ENCODE results near the gene CDC34.

Gene CDC34

DNA sequence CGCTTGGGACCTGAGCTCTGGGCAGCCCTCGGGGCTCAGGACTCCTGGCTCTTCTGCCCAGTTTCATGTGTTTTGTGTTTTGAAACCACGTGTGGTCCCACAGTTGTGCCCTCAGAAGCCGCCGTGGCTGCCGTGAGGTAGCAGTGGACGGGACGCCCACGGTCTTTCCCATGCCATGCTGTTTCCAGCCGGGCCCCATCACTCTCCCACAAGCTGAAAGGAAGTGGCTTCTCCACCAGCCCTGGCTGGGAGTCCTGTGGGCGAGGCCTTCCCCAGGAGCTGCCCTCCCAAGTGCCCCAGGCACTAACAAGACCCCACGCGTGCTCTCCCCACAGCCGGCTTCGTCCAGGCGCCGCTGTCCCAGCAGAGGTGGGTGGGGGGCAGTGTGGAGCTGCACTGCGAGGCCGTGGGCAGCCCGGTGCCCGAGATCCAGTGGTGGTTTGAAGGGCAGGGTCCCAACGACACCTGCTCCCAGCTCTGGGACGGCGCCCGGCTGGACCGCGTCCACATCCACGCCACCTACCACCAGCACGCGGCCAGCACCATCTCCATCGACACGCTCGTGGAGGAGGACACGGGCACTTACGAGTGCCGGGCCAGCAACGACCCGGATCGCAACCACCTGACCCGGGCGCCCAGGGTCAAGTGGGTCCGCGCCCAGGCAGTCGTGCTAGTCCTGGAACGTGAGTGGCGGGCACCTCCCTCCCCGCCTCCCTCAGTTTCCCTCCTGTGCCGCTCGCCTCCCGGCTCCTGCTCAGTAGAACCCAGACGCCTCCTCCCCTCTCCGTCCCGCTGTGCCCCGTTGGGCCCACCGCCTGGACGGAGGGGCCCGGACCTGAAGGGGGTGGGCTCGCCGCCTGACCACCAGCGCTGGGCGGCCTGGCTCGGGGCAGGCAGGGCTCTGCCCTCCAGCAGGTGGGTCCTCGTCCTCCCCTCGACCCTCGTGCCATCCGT, 46.2 kb downstream of the CDC34 start:
- H3K9me3 ChIP-seq (replicated peaks in 1 of 11), result no peaks in the 10 kb centered on the region
- H3K27me3 ChIP-seq, result no peaks in the 10 kb centered on the region
- H3K36me3 ChIP-seq, result peaks cover 47 to 69% (median 60%) of the 10 kb centered on the region in 11 experiments
- H3K27ac ChIP-seq, result peak overlapping the region in 8 of 11 experiments; percentile 2 to 41 (median 26); a peak in 9 of 22 replicates
- H3K4me2 ChIP-seq, result peak overlapping the region in 8 of 11 experiments; percentile 77 to 100 (median 98); a peak in 15 of 22 replicates
- no peak overlapping the region for H3K4me3 ChIP-seq
- no peak for TF ChIP-seq Cebpa-rat (IDR thresholded peaks at IDR 0.05)
- peaks cover 38 to 51% (median 46%) of the 10 kb centered on the region in 10 experiments for H3K4me1 ChIP-seq
- H4K20me1 ChIP-seq, result peaks cover 88 to 98% (median 96%) of the 10 kb centered on the region in 11 experiments
- H3K9ac ChIP-seq, result peak overlapping the region; percentile 28 to 98 (median 49); a peak in 13 of 22 replicates

DNA sequence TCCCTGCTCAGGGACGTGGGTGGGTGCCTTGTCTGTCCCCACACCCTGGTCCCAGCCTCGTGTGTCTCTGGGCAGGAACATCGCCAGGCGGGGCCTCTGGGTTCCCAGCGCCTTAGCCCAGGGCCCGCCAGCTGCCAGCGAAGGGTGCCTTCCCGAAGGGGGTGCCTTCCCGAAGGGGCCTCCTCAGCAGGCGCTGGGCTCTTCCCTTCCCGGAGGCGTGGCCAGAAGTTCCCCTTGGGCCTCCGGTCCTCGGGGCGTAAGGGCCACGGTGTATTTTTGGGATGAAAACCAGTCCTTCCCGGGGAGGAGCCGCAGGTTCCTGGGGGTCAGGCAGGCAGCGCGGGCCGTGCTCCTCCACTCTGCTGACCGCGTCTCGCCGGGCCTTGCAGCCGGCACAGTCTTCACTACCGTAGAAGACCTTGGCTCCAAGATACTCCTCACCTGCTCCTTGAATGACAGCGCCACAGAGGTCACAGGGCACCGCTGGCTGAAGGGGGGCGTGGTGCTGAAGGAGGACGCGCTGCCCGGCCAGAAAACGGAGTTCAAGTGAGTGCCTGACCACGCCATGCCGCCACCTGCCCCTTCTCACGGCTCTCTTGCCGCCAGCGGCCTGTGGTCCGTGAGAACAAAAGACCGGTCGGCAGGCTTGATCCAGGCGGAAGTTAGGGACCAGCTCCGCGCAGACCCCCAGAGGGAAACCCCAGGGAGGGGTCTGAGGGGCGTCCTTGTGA, 47.7 kb downstream of the CDC34 start:
- no peak overlapping the region; a peak in 1 of 22 replicates for H3K27ac ChIP-seq
- no peak for TF ChIP-seq Cebpa-rat (IDR thresholded peaks at IDR 0.05)
- peaks cover 56 to 82% (median 71%) of the 10 kb centered on the region in 11 experiments for H3K36me3 ChIP-seq
- no peak overlapping the region for H3K4me2 ChIP-seq
- peak overlapping the region in 4 of 11 experiments; percentile 9 to 33 (median 22); a peak in 3 of 22 replicates for H3K9ac ChIP-seq
- no peaks in the 10 kb centered on the region for H3K27me3 ChIP-seq
- no peak overlapping the region for H3K4me3 ChIP-seq
- no peaks in the 10 kb centered on the region for H3K9me3 ChIP-seq (replicated peaks in 1 of 11)
- peaks cover 95 to 98% (median 96%) of the 10 kb centered on the region in 11 experiments for H4K20me1 ChIP-seq
- peaks cover 36 to 47% (median 38%) of the 10 kb centered on the region in 10 experiments for H3K4me1 ChIP-seq

DNA sequence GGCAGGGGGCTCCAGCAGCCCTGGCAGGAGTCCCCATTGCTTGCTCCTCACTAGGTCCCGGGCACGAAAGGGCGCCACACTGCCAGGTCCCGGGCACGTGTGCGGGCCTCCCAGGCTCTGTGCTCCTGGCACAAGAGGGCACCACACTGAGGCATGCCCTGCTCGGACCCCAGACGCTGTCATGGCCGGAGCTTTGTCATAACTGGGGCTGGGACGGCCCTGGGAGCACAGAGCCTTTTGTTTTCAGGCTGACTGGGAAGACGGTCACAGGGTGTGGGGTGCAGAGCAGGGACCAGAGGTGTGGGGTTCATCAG, 48.2 kb downstream of the CDC34 start:
- 0 out of 22 replicates have a peak overlapping the region, but pooled peaks of 2 of the 11 experiments have one; percentile 9 to 13 for H3K9ac ChIP-seq
- H3K4me1 ChIP-seq, result peaks cover 31 to 41% (median 34%) of the 10 kb centered on the region in 10 experiments
- no peak overlapping the region for H3K4me3 ChIP-seq
- peaks cover 91 to 98% (median 96%) of the 10 kb centered on the region in 11 experiments for H4K20me1 ChIP-seq
- no peaks in the 10 kb centered on the region for H3K9me3 ChIP-seq (replicated peaks in 1 of 11)
- TF ChIP-seq Cebpa-rat (IDR thresholded peaks at IDR 0.05), result no peak
- H3K27me3 ChIP-seq, result no peaks in the 10 kb centered on the region
- no peak overlapping the region; a peak in 1 of 22 replicates for H3K27ac ChIP-seq
- H3K36me3 ChIP-seq, result peaks cover 56 to 82% (median 71%) of the 10 kb centered on the region in 11 experiments
- no peak overlapping the region for H3K4me2 ChIP-seq

DNA sequence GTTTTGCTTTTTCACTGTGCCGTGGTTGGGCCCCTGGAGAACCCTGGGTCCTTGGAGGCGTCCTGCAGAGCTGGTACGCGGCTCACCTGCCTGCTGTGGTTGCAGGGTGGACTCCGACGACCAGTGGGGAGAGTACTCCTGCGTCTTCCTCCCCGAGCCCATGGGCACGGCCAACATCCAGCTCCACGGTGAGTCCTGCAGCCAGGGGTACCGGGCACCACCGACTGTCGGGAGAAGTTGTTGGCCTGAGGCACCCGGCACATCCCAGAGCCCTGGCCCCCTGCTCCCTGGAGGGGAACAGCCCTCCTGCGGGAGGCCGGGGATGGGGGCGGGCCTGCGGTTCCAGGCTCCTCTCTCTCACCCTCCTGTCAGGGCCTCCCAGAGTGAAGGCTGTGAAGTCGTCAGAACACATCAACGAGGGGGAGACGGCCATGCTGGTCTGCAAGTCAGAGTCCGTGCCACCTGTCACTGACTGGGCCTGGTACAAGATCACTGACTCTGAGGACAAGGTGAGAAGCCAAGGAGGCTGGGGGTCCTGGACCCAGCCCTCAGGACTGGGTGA, 48.8 kb downstream of the CDC34 start:
- H3K36me3 ChIP-seq, result peaks cover 56 to 82% (median 71%) of the 10 kb centered on the region in 11 experiments
- H3K9ac ChIP-seq, result no peak overlapping the region
- H3K4me2 ChIP-seq, result no peak overlapping the region
- no peak overlapping the region for H3K27ac ChIP-seq
- no peaks in the 10 kb centered on the region for H3K9me3 ChIP-seq (replicated peaks in 1 of 11)
- peaks cover 85 to 98% (median 96%) of the 10 kb centered on the region in 11 experiments for H4K20me1 ChIP-seq
- H3K4me3 ChIP-seq, result no peak overlapping the region
- H3K27me3 ChIP-seq, result no peaks in the 10 kb centered on the region
- peaks cover 26 to 36% (median 30%) of the 10 kb centered on the region in 10 experiments for H3K4me1 ChIP-seq
- TF ChIP-seq Cebpa-rat (IDR thresholded peaks at IDR 0.05), result no peak

DNA sequence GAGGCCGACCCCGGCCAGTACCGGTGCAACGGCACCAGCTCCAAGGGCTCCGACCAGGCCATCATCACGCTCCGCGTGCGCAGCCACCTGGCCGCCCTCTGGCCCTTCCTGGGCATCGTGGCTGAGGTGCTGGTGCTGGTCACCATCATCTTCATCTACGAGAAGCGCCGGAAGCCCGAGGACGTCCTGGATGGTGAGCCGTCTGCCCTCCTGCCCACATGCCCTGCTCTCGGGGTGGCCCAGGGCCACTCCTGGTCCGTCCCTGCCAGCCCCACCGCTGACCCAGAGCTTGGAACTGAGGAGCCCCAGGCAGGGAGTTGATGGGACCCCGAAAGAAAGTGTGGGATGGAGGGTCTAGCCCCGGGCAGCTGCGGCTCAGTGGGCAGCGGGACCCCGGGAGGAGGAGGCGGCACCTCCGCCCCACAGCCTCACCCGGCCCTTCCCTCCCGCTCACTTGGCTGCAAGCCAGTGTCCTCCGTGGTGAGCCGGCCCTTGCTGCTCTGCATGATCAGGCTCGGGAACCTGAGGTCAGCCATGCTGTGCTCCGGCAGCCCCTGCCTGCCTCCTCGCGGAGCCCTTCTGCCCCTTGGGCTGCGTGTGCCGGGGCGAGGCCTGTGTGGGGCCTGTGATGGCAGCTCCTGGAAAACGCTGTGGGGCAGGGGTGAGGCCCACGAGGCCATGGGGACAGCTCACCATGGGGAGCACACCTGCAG, 50.0 kb downstream of the CDC34 start:
- H3K27ac ChIP-seq, result no peak overlapping the region
- H3K4me2 ChIP-seq, result no peak overlapping the region
- peaks cover 56 to 73% (median 69%) of the 10 kb centered on the region in 11 experiments for H3K36me3 ChIP-seq
- peak overlapping the region in 2 of 11 experiments; percentile 5 to 16; a peak in 1 of 22 replicates for H3K9ac ChIP-seq
- H3K4me1 ChIP-seq, result peaks cover 14 to 24% (median 19%) of the 10 kb centered on the region in 10 experiments
- no peak for TF ChIP-seq Cebpa-rat (IDR thresholded peaks at IDR 0.05)
- H3K4me3 ChIP-seq, result no peak overlapping the region
- no peaks in the 10 kb centered on the region for H3K9me3 ChIP-seq (replicated peaks in 1 of 11)
- H3K27me3 ChIP-seq, result peaks cover 0 to 7% (median 0%) of the 10 kb centered on the region in 11 experiments; a peak in 4 of 22 replicates
- peaks cover 74 to 98% (median 94%) of the 10 kb centered on the region in 11 experiments for H4K20me1 ChIP-seq

DNA sequence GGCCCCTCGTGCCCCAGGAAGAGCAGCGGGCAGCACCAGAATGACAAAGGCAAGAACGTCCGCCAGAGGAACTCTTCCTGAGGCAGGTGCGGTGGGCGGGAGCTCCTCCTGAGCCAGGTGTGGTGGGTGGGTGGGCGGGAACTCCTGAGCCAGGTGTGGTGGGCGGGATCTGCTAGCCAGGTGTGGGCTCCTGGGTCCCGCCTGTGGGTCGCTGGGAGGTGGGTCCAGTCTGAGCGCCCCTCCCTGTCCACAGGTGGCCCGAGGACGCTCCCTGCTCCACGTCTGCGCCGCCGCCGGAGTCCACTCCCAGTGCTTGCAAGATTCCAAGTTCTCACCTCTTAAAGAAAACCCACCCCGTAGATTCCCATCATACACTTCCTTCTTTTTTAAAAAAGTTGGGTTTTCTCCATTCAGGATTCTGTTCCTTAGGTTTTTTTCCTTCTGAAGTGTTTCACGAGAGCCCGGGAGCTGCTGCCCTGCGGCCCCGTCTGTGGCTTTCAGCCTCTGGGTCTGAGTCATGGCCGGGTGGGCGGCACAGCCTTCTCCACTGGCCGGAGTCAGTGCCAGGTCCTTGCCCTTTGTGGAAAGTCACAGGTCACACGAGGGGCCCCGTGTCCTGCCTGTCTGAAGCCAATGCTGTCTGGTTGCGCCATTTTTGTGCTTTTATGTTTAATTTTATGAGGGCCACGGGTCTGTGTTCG, 51.1 kb downstream of the CDC34 start:
- Histone ChIP-seq H3K36me3 (peaks cover 50 to 63% (median 59%) of the 10 kb centered on the region in 11 experiments), H3K4me2 (no peak overlapping the region), H3K4me3 (no peak overlapping the region), H3K4me1 (peaks cover 4 to 15% (median 11%) of the 10 kb centered on the region in 10 experiments), H3K27me3 (peaks cover 1 to 17% (median 5%) of the 10 kb centered on the region in 11 experiments; a peak in 21 of 22 replicates), H3K9me3 (replicated peaks in 1 of 11) (no peaks in the 10 kb centered on the region), H3K9ac (no peak overlapping the region), H4K20me1 (peaks cover 63 to 98% (median 86%) of the 10 kb centered on the region in 11 experiments), H3K27ac (no peak overlapping the region)
- no peak for TF ChIP-seq Cebpa-rat (IDR thresholded peaks at IDR 0.05)

DNA sequence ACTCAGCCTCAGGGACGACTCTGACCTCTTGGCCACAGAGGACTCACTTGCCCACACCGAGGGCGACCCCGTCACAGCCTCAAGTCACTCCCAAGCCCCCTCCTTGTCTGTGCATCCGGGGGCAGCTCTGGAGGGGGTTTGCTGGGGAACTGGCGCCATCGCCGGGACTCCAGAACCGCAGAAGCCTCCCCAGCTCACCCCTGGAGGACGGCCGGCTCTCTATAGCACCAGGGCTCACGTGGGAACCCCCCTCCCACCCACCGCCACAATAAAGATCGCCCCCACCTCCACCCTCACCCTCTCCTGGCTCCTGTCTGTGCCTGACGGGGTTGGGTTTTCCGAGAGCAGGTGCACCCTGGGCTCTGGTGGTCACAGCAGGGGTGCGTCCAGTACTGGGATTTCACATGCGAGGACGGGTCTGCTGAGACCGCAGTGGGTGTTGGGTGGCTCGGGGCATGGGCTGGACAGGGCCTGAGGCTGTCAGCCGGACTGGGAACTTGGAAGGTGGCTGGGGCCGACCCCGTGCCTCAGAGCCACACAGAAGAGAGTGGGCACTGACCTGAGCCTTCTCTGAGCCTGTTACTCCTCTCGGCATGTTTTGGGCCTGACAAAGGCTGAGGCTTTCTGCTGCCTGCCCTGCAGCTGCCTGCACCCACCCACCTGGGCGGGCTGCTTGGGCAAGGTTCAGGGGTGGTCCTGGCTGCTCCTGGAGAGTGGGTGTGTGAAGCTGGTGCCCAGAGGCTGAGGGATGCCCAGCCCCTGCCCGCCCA, 51.8 kb downstream of the CDC34 start:
- Histone ChIP-seq H3K4me2 (peak overlapping the region in 1 of 11 experiments; percentile 25; a peak in 1 of 22 replicates), H4K20me1 (peaks cover 56 to 98% (median 86%) of the 10 kb centered on the region in 11 experiments), H3K27ac (no peak overlapping the region), H3K9ac (0 out of 22 replicates have a peak overlapping the region, but pooled peaks of 1 of the 11 experiments have one; percentile 15), H3K27me3 (peaks cover 8 to 24% (median 12%) of the 10 kb centered on the region in 11 experiments), H3K9me3 (replicated peaks in 1 of 11) (no peaks in the 10 kb centered on the region), H3K4me3 (no peak overlapping the region), H3K36me3 (peaks cover 43 to 55% (median 52%) of the 10 kb centered on the region in 11 experiments), H3K4me1 (peaks cover 7 to 19% (median 14%) of the 10 kb centered on the region in 10 experiments; a peak in 19 of 20 replicates)
- no peak for TF ChIP-seq Cebpa-rat (IDR thresholded peaks at IDR 0.05)
